ENCODE results near the gene SMURF2.

Gene SMURF2

GRCh38 chr17:64661976-64662773 lies at the start of gene SMURF2:
TSS of gene SMURF2 (minus strand) at chr17:64662307. CDS start at chr17:64661880, 427 bp downstream.
- peak within 1 kb of the TSS; percentile 77 for H3K27ac ChIP-seq
- TF ChIP-seq ZFX (IDR thresholded peaks at IDR 0.05) (peak; percentile 86), CTCF (conservative IDR thresholded peaks at IDR 0.05) (no peak)

GRCh38 chr17:64709481-64709880 lies 47.4 kb upstream of the SMURF2 start:
- no peak for TF ChIP-seq ZFX (IDR thresholded peaks at IDR 0.05)
- TF ChIP-seq CTCF (conservative IDR thresholded peaks at IDR 0.05) = no peak
- no peak overlapping the region for H3K27ac ChIP-seq

GRCh38 chr17:64707050-64707591 lies 45.0 kb upstream of the SMURF2 start:
- H3K27ac ChIP-seq = peak overlapping the region; percentile 83

GRCh38 chr17:64706224-64707049 lies 44.3 kb upstream of the SMURF2 start:
- H3K27ac ChIP-seq = peak overlapping the region; percentile 83
- TF ChIP-seq CTCF (conservative IDR thresholded peaks at IDR 0.05) (no peak), ZFX (IDR thresholded peaks at IDR 0.05) (no peak)

More at GRCh38 chr17:64707050-64707591, 45.0 kb upstream of the SMURF2 start:
- no peak for TF ChIP-seq ZFX (IDR thresholded peaks at IDR 0.05)

DNA sequence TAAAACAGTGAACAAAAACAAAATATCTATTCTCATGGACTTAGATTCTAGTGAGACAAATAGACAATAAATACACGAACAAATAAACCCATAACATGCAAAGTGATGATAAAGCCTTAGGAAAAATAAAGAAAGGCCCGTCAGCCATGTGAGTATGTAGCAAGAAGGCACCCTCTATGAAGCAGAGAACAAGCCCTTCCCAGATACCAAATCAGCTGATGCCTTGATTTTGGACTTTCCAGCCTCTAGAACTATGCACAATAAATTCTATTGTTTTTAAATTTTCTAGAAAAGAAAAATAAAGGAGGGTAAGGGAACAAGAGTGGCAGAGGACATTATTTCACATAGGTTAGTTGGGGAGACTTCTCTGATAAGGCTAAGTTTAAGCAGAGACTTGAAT lies 40.7 kb upstream of the SMURF2 start:
- H3K27ac ChIP-seq = no peak overlapping the region
- no peak for TF ChIP-seq CTCF (conservative IDR thresholded peaks at IDR 0.05)

- H3K27ac ChIP-seq = no peak overlapping the region
- TF ChIP-seq CTCF (conservative IDR thresholded peaks at IDR 0.05) (no peak), ZFX (IDR thresholded peaks at IDR 0.05) (no peak)
Observed at GRCh38 chr17:64698725-64699124, 36.6 kb upstream of the SMURF2 start.

DNA sequence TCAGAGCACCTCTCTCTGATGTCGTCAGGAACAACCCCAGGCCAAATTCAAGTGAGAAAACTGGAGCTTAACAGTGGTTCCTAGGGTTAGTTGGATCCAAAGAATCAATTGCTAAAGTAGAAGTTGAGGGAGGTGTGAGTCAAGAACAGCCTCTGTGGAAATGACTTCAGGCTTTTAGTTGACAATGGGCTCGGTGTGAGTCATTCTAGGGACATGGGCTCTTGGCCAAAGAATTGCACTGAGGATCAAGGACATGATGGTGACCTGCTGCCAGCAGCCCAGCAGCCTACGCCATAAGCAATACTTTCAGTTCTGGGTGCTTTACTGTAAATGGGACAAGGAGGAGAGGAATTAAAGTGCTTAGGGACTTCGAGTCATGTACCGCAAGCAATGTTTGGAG lies 32.1 kb upstream of the SMURF2 start:
- no peak overlapping the region for H3K27ac ChIP-seq
- TF ChIP-seq CTCF (conservative IDR thresholded peaks at IDR 0.05) = no peak
- TF ChIP-seq ZFX (IDR thresholded peaks at IDR 0.05) = no peak

Data from C4-2B (cell line).